Suprapubic skin (tissue), 4 donors: ENCODE measurements around the gene NAGLU. TPM values are rescaled to one million over a fixed set of nuclear protein-coding genes. Genes with fewer than 3 reads are reported as not detected.

Experiments used
- DNase-seq, 2 donors: peaks; one replicate each; pipeline ENCODE4 v3.0.0-alpha.2; 2019; ENCODE audit warnings: low spot score in 2 of 2
- H3K27ac ChIP-seq: fragments of 200-600 bp; sonication (generic); one replicate; pipeline ENCODE4 v1.5.1; 2019
- H3K27me3 ChIP-seq: fragments of 200-600 bp; sonication (generic); one replicate; pipeline ENCODE4 v1.5.1; 2019
- H3K36me3 ChIP-seq: fragments of 200-600 bp; sonication (generic); one replicate; pipeline ENCODE4 v1.5.1; 2019
- H3K4me1 ChIP-seq: fragments of 200-600 bp; sonication (generic); one replicate; pipeline ENCODE4 v1.5.1; 2019
- H3K4me3 ChIP-seq: fragments of 200-600 bp; sonication (generic); one replicate; pipeline ENCODE4 v1.5.1; 2019; ENCODE audit warnings: mild to moderate bottlenecking
- H3K9me3 ChIP-seq: fragments of 200-600 bp; sonication (generic); one replicate; pipeline ENCODE4 v1.5.1; 2019
- EP300 ChIP-seq: sonication (generic); formaldehyde crosslinking; IDR thresholded peaks from one replicate; pipeline ENCODE4 v1.6.1; 2017; ENCODE audit warnings: antibody characterized with exemption
- POLR2A ChIP-seq, 2 donors: fragments of 450-650 bp; IDR thresholded peaks; one replicate each; pipeline ENCODE4 v1.6.1; 2017; ENCODE audit warnings: antibody characterized with exemption in 2 of 2, mild to moderate bottlenecking in 2 of 2, moderate library complexity in 2 of 2
- POLR2AphosphoS5 ChIP-seq, 3 donors: sonication (generic); formaldehyde crosslinking; IDR thresholded peaks; one replicate each; pipeline ENCODE4 v1.6.1; 2017; ENCODE audit warnings: antibody characterized with exemption in 3 of 3
- WGBS: methylation state at CpG from one replicate; pipeline ENCODE4 v1.1.5; 2018; 5-methylcytosine and 5-hydroxymethylcytosine counted together
- total RNA-seq, 4 donors: library from RNA; depleted of rRNA; stranded (reverse); fragments of >200 nt; gene quantifications; one replicate each; pipeline ENCODE4 v1.1.0, GENCODE V29; 2016
- TF ChIP-seq, protein P1 (sequence below), 2 donors: fragments of 200-600 bp in 1 of 2; fragments of 450-650 bp in 1 of 2; sonication (generic) in 1 of 2; IDR thresholded peaks; one replicate each; pipeline ENCODE4 v1.5.1; 2016 to 2019; ENCODE audit warnings: antibody characterized with exemption in 2 of 2, mild to moderate bottlenecking in 1 of 2, moderate library complexity in 1 of 2

The NAGLU gene
- total RNA-seq, 4 donors from 2014 or later: 19.8 to 40.1 (median 30.4) TPM

DNA sequence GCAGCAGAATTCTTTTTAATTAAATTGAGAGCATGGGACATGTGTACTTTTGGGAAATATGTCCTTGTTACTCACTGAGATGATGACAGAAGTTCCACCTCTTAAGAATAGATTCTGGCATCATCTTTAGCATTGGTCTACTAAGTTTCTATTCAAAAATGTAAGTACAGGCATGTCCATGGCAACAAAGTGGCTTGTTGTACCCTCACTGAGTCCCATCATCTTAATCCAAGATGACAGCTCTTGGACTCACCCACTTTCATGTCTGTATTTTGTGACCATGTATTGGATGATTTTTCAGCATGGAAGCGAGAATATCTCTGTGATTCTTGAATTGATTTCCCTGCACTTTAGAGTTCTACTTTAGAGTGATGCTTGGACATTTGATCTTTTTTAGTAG, 33.1 kb upstream of the NAGLU start:
- WGBS: 93% methylated on average over 1 of the region's 1 CpG
- Histone ChIP-seq H3K27me3 (no peaks in the 10 kb centered on the region), H3K9me3 (no peaks in the 10 kb centered on the region), H3K36me3 (peaks cover 96% of the 10 kb centered on the region), H3K4me3 (no peak overlapping the region), H3K4me1 (no peaks in the 10 kb centered on the region), H3K27ac (no peak overlapping the region)
- no peak for DNase-seq
- no peak for TF ChIP-seq POLR2A (IDR thresholded peaks at IDR 0.05)
- no peak for TF ChIP-seq EP300
- TF ChIP-seq POLR2AphosphoS5 (IDR thresholded peaks at IDR 0.05): no peak
- TF ChIP-seq, protein P1, sequence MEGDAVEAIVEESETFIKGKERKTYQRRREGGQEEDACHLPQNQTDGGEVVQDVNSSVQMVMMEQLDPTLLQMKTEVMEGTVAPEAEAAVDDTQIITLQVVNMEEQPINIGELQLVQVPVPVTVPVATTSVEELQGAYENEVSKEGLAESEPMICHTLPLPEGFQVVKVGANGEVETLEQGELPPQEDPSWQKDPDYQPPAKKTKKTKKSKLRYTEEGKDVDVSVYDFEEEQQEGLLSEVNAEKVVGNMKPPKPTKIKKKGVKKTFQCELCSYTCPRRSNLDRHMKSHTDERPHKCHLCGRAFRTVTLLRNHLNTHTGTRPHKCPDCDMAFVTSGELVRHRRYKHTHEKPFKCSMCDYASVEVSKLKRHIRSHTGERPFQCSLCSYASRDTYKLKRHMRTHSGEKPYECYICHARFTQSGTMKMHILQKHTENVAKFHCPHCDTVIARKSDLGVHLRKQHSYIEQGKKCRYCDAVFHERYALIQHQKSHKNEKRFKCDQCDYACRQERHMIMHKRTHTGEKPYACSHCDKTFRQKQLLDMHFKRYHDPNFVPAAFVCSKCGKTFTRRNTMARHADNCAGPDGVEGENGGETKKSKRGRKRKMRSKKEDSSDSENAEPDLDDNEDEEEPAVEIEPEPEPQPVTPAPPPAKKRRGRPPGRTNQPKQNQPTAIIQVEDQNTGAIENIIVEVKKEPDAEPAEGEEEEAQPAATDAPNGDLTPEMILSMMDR (IDR thresholded peaks at IDR 0.05): no peak

DNA sequence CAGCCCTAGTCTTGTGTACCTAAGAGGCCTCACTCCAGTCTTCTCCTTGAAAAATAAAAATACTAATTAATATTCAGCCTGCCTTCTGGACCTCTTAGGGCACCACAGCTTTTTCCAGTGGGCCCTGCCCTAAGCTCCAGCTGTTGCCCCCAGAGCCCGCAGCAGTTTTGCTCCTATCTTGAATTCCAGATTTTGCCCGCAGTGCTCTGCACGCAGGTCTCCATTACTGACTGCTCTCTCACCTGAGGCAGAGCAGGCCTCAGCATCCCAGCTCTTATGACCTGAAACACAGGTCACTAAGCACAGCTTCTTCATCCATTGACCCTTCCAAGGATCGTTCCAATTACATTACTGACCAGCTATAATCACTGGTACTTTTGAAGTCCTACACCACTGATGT, 28.4 kb upstream of the NAGLU start:
- Histone ChIP-seq H3K9me3 (no peaks in the 10 kb centered on the region), H3K27me3 (no peaks in the 10 kb centered on the region), H3K27ac (no peak overlapping the region), H3K4me3 (no peak overlapping the region), H3K36me3 (peaks cover 82% of the 10 kb centered on the region), H3K4me1 (peaks cover 19% of the 10 kb centered on the region)
- DNase-seq: no peak
- WGBS: 96% methylated on average over 4 of the region's 4 CpGs
- TF ChIP-seq POLR2AphosphoS5 (IDR thresholded peaks at IDR 0.05) (no peak), EP300 (no peak), POLR2A (IDR thresholded peaks at IDR 0.05) (no peak)
- TF ChIP-seq, protein P1 (IDR thresholded peaks at IDR 0.05): no peak

DNA sequence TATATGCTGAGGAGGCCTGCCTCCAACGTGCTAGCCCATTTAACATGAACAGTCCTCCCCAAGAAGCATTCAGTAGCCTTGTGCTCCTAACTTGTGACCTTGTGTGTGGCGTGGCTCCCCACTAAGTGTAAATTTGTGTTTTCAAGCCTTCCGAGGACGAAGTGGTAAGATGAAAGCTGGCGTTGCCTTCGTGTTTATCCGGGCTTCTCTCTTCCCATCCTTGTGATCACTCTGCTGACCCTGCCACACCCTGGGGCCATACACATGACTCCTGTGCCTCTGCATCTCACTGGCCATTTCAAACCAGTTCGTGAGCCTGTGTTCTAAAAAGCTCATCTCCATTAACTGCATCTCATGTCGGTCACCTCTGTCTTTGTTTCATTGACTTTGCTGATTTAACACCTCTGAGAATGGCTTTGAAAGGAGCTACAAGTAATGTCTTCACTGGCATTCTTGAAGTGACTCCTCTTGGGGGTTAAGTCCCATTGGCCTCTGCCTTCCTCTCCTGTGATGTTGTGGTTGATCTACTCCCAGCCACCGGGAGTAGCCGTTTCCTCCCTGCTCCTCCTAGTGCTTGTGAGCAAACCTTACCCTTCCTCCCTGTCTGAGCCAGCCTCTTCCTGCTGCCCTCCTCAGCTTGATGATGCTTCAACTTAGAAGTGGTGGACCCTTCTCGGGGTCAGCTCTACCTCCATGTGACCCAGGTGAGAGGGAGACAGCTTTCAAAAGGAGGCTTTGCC, 27.4 kb upstream of the NAGLU start:
- no peak for DNase-seq
- TF ChIP-seq EP300: no peak
- TF ChIP-seq, protein P1 (IDR thresholded peaks at IDR 0.05): no peak
- TF ChIP-seq POLR2A (IDR thresholded peaks at IDR 0.05): no peak
- TF ChIP-seq POLR2AphosphoS5 (IDR thresholded peaks at IDR 0.05): no peak
- peaks cover 74% of the 10 kb centered on the region for H3K36me3 ChIP-seq

DNA sequence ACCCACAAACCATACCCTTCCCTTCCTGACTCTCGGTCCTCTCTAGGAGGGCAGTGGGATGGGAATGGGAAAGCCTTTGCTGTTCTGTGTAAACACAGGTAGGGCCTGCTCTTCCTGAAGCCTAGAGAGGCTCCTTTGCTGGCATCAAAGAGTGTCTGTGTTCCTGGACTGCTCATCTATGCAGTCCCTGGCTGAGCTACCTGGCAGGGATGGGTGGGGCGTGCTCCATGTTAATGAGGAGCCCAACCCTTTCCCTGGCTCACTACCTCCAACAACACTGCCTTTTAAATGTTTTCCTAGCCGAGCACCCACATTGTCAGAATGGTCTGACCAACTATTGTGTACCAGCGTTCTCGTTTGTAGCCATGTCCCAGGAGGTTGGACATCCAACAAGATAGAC, 26.6 kb upstream of the NAGLU start:
- Histone ChIP-seq H3K27ac (peak overlapping the region; percentile 35), H3K36me3 (peaks cover 74% of the 10 kb centered on the region), H3K9me3 (no peaks in the 10 kb centered on the region), H3K4me3 (no peak overlapping the region), H3K4me1 (peaks cover 20% of the 10 kb centered on the region), H3K27me3 (no peaks in the 10 kb centered on the region)
- no peak for DNase-seq
- TF ChIP-seq POLR2A (IDR thresholded peaks at IDR 0.05) (no peak), EP300 (no peak)
- TF ChIP-seq, protein P1 (IDR thresholded peaks at IDR 0.05): no peak
- 43% methylated on average over 5 of the region's 5 CpGs for WGBS

More for the DNA sequence above, 27.4 kb upstream of the NAGLU start:
- H3K4me1 ChIP-seq: peaks cover 20% of the 10 kb centered on the region
- 71% methylated on average over 12 of the region's 12 CpGs for WGBS
- H3K27me3 ChIP-seq: no peaks in the 10 kb centered on the region
- no peaks in the 10 kb centered on the region for H3K9me3 ChIP-seq
- peak overlapping the region; percentile 35 for H3K27ac ChIP-seq
- H3K4me3 ChIP-seq: no peak overlapping the region

DNA sequence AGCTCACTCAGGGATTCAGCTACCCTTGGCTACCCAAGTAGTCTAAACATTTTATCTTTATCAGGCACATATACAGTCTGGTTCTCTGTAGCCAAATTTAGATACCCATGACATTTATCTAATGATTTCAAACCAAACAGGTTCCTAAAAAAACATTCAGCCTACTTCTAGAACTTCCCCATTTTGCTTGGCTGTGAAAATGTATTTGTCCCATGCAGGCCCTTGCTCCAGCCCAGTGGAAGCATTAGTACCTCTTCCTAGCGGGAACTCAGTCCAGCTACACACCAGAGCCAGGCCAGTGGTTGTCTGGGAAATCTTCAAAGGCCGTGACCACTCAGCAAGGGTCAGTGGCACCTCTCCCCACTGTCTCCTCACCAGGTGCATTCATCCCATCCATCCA, 26.2 kb upstream of the NAGLU start:
- peak overlapping the region; percentile 35 for H3K27ac ChIP-seq
- no peak for TF ChIP-seq POLR2AphosphoS5 (IDR thresholded peaks at IDR 0.05)
- no peak for TF ChIP-seq POLR2A (IDR thresholded peaks at IDR 0.05)
- no peak for TF ChIP-seq EP300
- TF ChIP-seq, protein P1 (IDR thresholded peaks at IDR 0.05): no peak

More for the DNA sequence above, 26.2 kb upstream of the NAGLU start:
- 81% methylated on average over 2 of the region's 2 CpGs for WGBS
- no peak overlapping the region for H3K4me3 ChIP-seq
- DNase-seq: no peak
- no peaks in the 10 kb centered on the region for H3K9me3 ChIP-seq
- H3K4me1 ChIP-seq: peaks cover 20% of the 10 kb centered on the region
- H3K27me3 ChIP-seq: no peaks in the 10 kb centered on the region
- H3K36me3 ChIP-seq: peaks cover 74% of the 10 kb centered on the region
